SU-DHL-6 (cell line): ENCODE measurements around the gene LOXL1.

Experiments
- EZH2phosphoT487 ChIP-seq: fragments of 200-600 bp; sonication (generic), shearing (Covaris generic); conservative IDR thresholded peaks from 2 replicates; pipeline ENCODE4 v1.6.1; 2018; ENCODE audit warnings: mild to moderate bottlenecking, antibody characterized with exemption, low read length, moderate library complexity, mixed read lengths
- TF ChIP-seq, protein P1 (sequence below): fragments of 200-600 bp; sonication (generic); IDR thresholded peaks from one replicate; pipeline ENCODE4 v1.5.1; 2017; ENCODE audit warnings: antibody characterized with exemption, mild to moderate bottlenecking, low read length, moderate library complexity; ENCODE audit not compliant: insufficient read depth, poor library complexity, severe bottlenecking

GRCh38 chr15:73910522-73911303 lies 15.5 kb upstream of the LOXL1 start:
- TF ChIP-seq, protein P1, sequence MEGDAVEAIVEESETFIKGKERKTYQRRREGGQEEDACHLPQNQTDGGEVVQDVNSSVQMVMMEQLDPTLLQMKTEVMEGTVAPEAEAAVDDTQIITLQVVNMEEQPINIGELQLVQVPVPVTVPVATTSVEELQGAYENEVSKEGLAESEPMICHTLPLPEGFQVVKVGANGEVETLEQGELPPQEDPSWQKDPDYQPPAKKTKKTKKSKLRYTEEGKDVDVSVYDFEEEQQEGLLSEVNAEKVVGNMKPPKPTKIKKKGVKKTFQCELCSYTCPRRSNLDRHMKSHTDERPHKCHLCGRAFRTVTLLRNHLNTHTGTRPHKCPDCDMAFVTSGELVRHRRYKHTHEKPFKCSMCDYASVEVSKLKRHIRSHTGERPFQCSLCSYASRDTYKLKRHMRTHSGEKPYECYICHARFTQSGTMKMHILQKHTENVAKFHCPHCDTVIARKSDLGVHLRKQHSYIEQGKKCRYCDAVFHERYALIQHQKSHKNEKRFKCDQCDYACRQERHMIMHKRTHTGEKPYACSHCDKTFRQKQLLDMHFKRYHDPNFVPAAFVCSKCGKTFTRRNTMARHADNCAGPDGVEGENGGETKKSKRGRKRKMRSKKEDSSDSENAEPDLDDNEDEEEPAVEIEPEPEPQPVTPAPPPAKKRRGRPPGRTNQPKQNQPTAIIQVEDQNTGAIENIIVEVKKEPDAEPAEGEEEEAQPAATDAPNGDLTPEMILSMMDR, result no peak
- no peak for TF ChIP-seq EZH2phosphoT487
